Astrocyte (in vitro differentiated cells and primary cell): ENCODE measurements around the gene TAF1L.

Experiments
- EZH2 ChIP-seq: IDR thresholded peaks from 2 replicates; pipeline ENCODE4 v1.6.1; 2012; ENCODE audit warnings: mild to moderate bottlenecking, low read length, inconsistent platforms; ENCODE audit not compliant: insufficient read depth
- TF ChIP-seq, protein P1 (sequence below): IDR thresholded peaks from 2 replicates; pipeline ENCODE4 v1.5.1; 2011; ENCODE audit warnings: low read depth, mild to moderate bottlenecking, inconsistent platforms, low read length, moderate library complexity; ENCODE audit not compliant: insufficient read depth

DNA sequence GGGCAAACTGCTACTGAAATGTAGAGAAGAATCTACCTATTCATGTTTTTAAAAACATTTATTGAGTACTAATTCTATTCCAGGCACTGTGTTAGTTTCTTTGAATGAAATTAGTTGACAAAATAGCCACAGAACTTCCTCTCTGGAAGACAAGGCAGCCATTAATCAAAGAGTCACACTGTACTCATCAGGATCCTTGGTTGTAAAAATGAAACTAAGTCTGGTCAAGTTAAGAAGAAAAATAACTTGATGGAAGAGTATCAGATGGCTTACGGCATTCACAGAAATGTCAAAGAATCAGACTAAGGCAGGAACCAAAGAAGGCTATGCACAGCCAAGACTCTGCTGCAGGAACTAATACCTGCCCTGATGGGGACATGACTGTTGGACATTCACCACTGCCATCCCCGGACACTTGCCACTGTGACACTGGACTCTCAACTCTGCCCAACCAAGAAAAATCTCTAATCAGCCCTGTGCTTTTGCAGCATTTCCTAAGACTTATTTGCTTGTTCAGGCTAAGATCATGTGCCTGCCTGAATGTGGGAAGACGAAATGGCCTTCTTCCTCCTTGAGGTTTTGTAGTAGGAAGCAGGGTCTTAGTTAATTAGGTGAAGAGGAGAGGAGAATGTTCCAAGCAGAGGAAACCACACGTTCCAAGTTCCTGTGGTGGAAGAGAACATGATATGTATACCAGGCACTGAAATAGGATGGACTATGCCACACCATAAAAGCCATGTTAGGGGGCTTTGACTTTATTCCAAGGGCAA, 39.2 kb downstream of the TAF1L start:
- TF ChIP-seq, protein P1, sequence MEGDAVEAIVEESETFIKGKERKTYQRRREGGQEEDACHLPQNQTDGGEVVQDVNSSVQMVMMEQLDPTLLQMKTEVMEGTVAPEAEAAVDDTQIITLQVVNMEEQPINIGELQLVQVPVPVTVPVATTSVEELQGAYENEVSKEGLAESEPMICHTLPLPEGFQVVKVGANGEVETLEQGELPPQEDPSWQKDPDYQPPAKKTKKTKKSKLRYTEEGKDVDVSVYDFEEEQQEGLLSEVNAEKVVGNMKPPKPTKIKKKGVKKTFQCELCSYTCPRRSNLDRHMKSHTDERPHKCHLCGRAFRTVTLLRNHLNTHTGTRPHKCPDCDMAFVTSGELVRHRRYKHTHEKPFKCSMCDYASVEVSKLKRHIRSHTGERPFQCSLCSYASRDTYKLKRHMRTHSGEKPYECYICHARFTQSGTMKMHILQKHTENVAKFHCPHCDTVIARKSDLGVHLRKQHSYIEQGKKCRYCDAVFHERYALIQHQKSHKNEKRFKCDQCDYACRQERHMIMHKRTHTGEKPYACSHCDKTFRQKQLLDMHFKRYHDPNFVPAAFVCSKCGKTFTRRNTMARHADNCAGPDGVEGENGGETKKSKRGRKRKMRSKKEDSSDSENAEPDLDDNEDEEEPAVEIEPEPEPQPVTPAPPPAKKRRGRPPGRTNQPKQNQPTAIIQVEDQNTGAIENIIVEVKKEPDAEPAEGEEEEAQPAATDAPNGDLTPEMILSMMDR, result no peak
- TF ChIP-seq EZH2, result no peak
